NAMALWA (cell line): ENCODE results near the gene EZR.

Experiments used
- DNase-seq: peaks from one replicate; pipeline ENCODE4 v3.0.0-alpha.2; 2015; ENCODE audit warnings: low spot score

Gene EZR

GRCh38 chr6:158819213-158819976 lies at the start of gene EZR:
Gene EZR, minus strand, starts transcription at chr6:158819368. Its CDS starts 1,275 bp downstream, at chr6:158818093.
- DNase-seq, result peak; percentile 89

GRCh38 chr6:158868122-158868480 lies 48.9 kb upstream of the EZR start:
- no peak for DNase-seq

- DNase-seq, result peak; percentile 81
Observed at GRCh38 chr6:158867381-158868121, 48.4 kb upstream of the EZR start.

- DNase-seq, result peak; percentile 85
Observed at GRCh38 chr6:158865769-158866168, 46.6 kb upstream of the EZR start.

- no peak for DNase-seq
Observed at GRCh38 chr6:158863646-158864045, 44.5 kb upstream of the EZR start.

GRCh38 chr6:158861686-158862381 lies 42.7 kb upstream of the EZR start:
- no peak for DNase-seq

- no peak for DNase-seq
Observed at GRCh38 chr6:158860279-158860865, 41.2 kb upstream of the EZR start.

- no peak for DNase-seq
Observed at GRCh38 chr6:158856261-158856660, 37.1 kb upstream of the EZR start.

GRCh38 chr6:158854214-158855101 lies 35.3 kb upstream of the EZR start:
- peak; percentile 39 for DNase-seq

GRCh38 chr6:158853880-158854213 lies 34.7 kb upstream of the EZR start:
- DNase-seq, result no peak

GRCh38 chr6:158853072-158853879 lies 34.1 kb upstream of the EZR start:
- DNase-seq, result peak; percentile 80

GRCh38 chr6:158852312-158853071 lies 33.3 kb upstream of the EZR start:
- no peak for DNase-seq

- no peak for DNase-seq
Observed at GRCh38 chr6:158850807-158851115, 31.6 kb upstream of the EZR start.

GRCh38 chr6:158849899-158850806 lies 31.0 kb upstream of the EZR start:
- peak; percentile 43 for DNase-seq

- DNase-seq, result no peak
Observed at GRCh38 chr6:158848490-158848895, 29.3 kb upstream of the EZR start.

- DNase-seq, result no peak
Observed at GRCh38 chr6:158847786-158848185, 28.6 kb upstream of the EZR start.

- no peak for DNase-seq
Observed at GRCh38 chr6:158847012-158847529, 27.9 kb upstream of the EZR start.

- no peak for DNase-seq
Observed at GRCh38 chr6:158843751-158844683, 24.8 kb upstream of the EZR start.
